Peyer's patch (tissue), 4 donors: ENCODE results near the gene NOXO1. TPM values are rescaled to one million over a fixed set of nuclear protein-coding genes. Genes with fewer than 3 reads are reported as not detected.

Experiments
- DNase-seq, 3 donors: peaks; one replicate each; pipeline ENCODE4 v3.0.0-alpha.2; 2017 to 2019
- H3K27ac ChIP-seq, 4 donors: fragments of 200-600 bp; sonication (generic); one replicate each; pipeline ENCODE4 v1.5.1; 2016 to 2019
- H3K27me3 ChIP-seq, 2 donors: fragments of 200-600 bp; sonication (generic); one replicate each; pipeline ENCODE4 v1.5.1; 2019
- H3K36me3 ChIP-seq, 3 donors: fragments of 200-600 bp; sonication (generic); one replicate each; pipeline ENCODE4 v1.5.1; 2016 to 2019
- H3K4me1 ChIP-seq, 4 donors: fragments of 200-600 bp; sonication (generic); one replicate each; pipeline ENCODE4 v1.5.1; 2016 to 2019
- H3K4me3 ChIP-seq, 4 donors: fragments of 200-600 bp; sonication (generic); 1 replicate in 3 of 4; 2 replicates in 1 of 4; pipeline ENCODE4 v1.5.1; 2016 to 2019; ENCODE audit warnings: mild to moderate bottlenecking in 1 of 4
- H3K9me3 ChIP-seq, 4 donors: fragments of 200-600 bp; sonication (generic); one replicate each; pipeline ENCODE4 v1.5.1; 2016 to 2019; ENCODE audit warnings: mild to moderate bottlenecking in 1 of 4
- CTCF ChIP-seq, 6 experiments: fragments of 450-650 bp in 4 of 6; fragments of 200-600 bp in 2 of 6; sonication (generic) in 1 of 6; IDR thresholded peaks; one replicate each; pipeline ENCODE4 v1.5.1; 2017 to 2019; ENCODE audit warnings: antibody characterized with exemption in 6 of 6, mild to moderate bottlenecking in 3 of 6, moderate library complexity in 1 of 6
- POLR2A ChIP-seq, 2 donors: fragments of 450-650 bp; IDR thresholded peaks; one replicate each; pipeline ENCODE4 v1.5.1; 2017; ENCODE audit warnings: antibody characterized with exemption in 2 of 2, mild to moderate bottlenecking in 2 of 2, moderate library complexity in 2 of 2
- total RNA-seq, 4 donors: library from RNA; depleted of rRNA; stranded (reverse); fragments of >200 nt; gene quantifications; one replicate each; pipeline ENCODE4 v1.1.0, GENCODE V29; 2016

NOXO1 gene
- total RNA-seq, 4 donors from 2014 or later: 8.6 to 23.1 (median 11.3) TPM

- H3K27me3 ChIP-seq: no peaks in the 10 kb centered on the region
- H3K36me3 ChIP-seq: peaks cover 0 to 31% (median 0%) of the 10 kb centered on the region in 3 donors
- H3K27ac ChIP-seq: peak overlapping the region in 3 of 4 donors; percentile 37 to 97 (median 88)
- no peak for DNase-seq
- H3K4me3 ChIP-seq: no peak overlapping the region
- no peaks in the 10 kb centered on the region for H3K9me3 ChIP-seq
- H3K4me1 ChIP-seq: peaks cover 0 to 65% (median 17%) of the 10 kb centered on the region in 4 donors
- TF ChIP-seq POLR2A (IDR thresholded peaks at IDR 0.05) (no peak), CTCF (IDR thresholded peaks at IDR 0.05) (no peak)
These were observed 754 bp upstream of the NOXO1 start for GRCh38 chr16:1982013-1982433.

- no peaks in the 10 kb centered on the region for H3K27me3 ChIP-seq
- H3K4me3 ChIP-seq: peak overlapping the region in 1 of 4 donors; percentile 61
- H3K36me3 ChIP-seq: peaks cover 0 to 31% (median 0%) of the 10 kb centered on the region in 3 donors
- H3K4me1 ChIP-seq: peaks cover 0 to 58% (median 17%) of the 10 kb centered on the region in 4 donors
- DNase-seq: no peak
- H3K27ac ChIP-seq: peak overlapping the region in 2 of 4 donors; percentile 88 to 97
- H3K9me3 ChIP-seq: no peaks in the 10 kb centered on the region
- TF ChIP-seq CTCF (IDR thresholded peaks at IDR 0.05): no peak
- TF ChIP-seq POLR2A (IDR thresholded peaks at IDR 0.05): no peak
These were observed 540 bp downstream of the NOXO1 start for GRCh38 chr16:1980770-1981087.

DNA sequence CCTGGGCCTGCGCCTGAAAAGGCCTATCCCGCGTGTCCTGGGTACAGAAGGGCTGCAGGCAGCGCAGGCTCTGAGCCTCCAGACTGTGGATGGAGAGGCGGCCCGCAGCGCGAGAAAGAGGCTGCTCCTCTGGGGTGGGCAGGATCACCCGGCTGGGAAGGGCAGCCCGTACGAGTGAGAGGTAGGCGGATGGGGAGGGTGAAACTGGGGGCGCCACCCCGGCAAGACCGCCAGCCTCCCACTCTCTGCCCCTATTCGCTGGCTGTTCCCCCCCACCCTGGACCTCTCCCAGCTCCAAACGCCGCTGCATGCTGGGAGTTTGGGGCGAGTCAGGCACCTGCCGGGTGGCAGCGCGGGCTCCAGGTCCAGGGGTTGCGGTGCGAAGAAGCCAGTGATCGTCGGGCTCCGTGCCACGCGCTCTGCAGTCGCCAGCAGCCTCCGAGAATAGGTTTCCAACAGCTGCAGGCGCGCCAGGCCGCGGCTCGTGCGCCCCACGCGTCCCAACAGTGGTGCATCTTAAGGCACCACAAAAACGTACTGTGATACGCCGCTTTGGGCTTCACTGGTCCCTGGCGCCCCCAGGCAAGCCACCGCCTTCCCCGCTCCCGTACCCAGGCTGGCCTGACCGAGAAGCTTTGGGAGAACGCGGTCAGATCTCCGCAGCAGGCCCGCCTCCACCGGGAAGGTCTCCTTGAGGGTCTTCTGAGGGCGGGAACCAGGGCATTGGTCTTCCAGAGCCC lies 1.1 kb downstream of the NOXO1 start:
- Histone ChIP-seq H3K4me3 (peak overlapping the region in 2 of 4 donors; percentile 61 to 72), H3K4me1 (peaks cover 0 to 53% (median 14%) of the 10 kb centered on the region in 4 donors), H3K27ac (peak overlapping the region in 3 of 4 donors; percentile 77 to 88 (median 88)), H3K27me3 (no peaks in the 10 kb centered on the region), H3K9me3 (no peaks in the 10 kb centered on the region), H3K36me3 (peaks cover 0 to 34% (median 0%) of the 10 kb centered on the region in 3 donors)
- DNase-seq: peak in 1 of 3 donors; percentile 72
- TF ChIP-seq POLR2A (IDR thresholded peaks at IDR 0.05) (no peak), CTCF (IDR thresholded peaks at IDR 0.05) (no peak)

GRCh38 chr16:1979271-1980029 lies 1.8 kb downstream of the NOXO1 start:
- Histone ChIP-seq H3K27ac (peak overlapping the region in 3 of 4 donors; percentile 77 to 88 (median 88)), H3K4me1 (peaks cover 0 to 45% (median 8%) of the 10 kb centered on the region in 4 donors), H3K9me3 (no peaks in the 10 kb centered on the region), H3K4me3 (peak overlapping the region in 3 of 4 donors; percentile 21 to 72 (median 61)), H3K36me3 (peaks cover 0 to 41% (median 0%) of the 10 kb centered on the region in 3 donors), H3K27me3 (no peaks in the 10 kb centered on the region)
- TF ChIP-seq POLR2A (IDR thresholded peaks at IDR 0.05): peak; percentile 79 to 80
- peak in 1 of 6 experiments; percentile 2 for TF ChIP-seq CTCF (IDR thresholded peaks at IDR 0.05)
- peak in 2 of 3 donors; percentile 92 to 96 for DNase-seq

- DNase-seq: peak in 1 of 3 donors; percentile 57
- H3K27me3 ChIP-seq: no peaks in the 10 kb centered on the region
- H3K4me3 ChIP-seq: peak overlapping the region in 3 of 4 donors; percentile 21 to 72 (median 61)
These were observed 2.7 kb downstream of the NOXO1 start for GRCh38 chr16:1978476-1979120.

More at GRCh38 chr16:1978476-1979120, 2.7 kb downstream of the NOXO1 start:
- peak overlapping the region in 3 of 4 donors; percentile 77 to 88 (median 88) for H3K27ac ChIP-seq
- H3K4me1 ChIP-seq: peaks cover 0 to 46% (median 6%) of the 10 kb centered on the region in 4 donors
- peaks cover 0 to 47% (median 0%) of the 10 kb centered on the region in 3 donors for H3K36me3 ChIP-seq
- H3K9me3 ChIP-seq: no peaks in the 10 kb centered on the region
- TF ChIP-seq POLR2A (IDR thresholded peaks at IDR 0.05) (no peak), CTCF (IDR thresholded peaks at IDR 0.05) (no peak)
